ENCODE measurements around the gene LDLRAD1.
"Not testable (repeated sequence)": the region's sequence is repeated elsewhere in the genome, so short reads cannot be mapped to it uniquely, and the experiment has no call there.

LDLRAD1 gene

GRCh38 chr1:53992085-53992874, 25.7 kb downstream of the LDLRAD1 start:
- DNase-seq (ENCODE audit: low spot score) = no peak

GRCh38 chr1:53987880-53988279, 30.1 kb downstream of the LDLRAD1 start:
- no peak for DNase-seq (ENCODE audit: low spot score)

DNA sequence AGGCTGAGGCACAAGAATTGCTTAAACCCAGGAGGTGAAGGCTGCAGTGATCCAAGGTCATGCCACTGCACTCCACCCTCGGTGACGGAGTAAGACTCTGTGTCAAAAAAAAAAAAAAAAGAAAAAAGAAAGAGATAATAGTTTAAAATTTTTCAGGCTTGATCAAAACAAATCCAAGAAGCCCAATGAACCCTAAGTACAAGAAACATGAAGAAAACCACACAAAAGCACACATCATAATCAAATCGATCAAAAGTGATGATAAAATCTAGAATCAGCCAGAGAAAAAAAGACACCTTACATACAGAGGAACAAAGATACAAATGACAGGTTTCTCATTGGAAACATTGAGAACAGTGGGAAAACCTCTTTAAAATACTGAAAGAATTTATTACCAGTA, 31.5 kb downstream of the LDLRAD1 start:
- DNase-seq (ENCODE audit: low spot score) = no peak

- DNase-seq (ENCODE audit: low spot score) = no peak
Measured at GRCh38 chr1:53984726-53985125, 33.3 kb downstream of the LDLRAD1 start.

DNA sequence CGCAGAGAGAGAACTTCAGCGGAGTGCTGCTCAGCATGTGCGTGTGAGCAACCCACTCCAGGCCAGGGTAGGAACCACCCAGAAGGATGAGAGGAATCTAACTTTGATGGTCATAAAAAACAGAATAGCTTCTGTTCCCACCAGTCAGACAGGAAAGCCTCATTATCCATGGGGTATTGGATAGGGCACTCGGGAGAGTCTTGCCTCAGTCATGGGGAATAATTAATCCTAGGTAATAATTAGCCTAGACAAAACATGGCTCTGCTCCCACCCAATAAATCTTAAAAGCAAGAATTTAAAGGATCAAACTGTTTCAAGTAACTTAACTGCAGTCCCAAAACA, 35.3 kb downstream of the LDLRAD1 start:
- DNase-seq (ENCODE audit: low spot score) = no peak

DNA sequence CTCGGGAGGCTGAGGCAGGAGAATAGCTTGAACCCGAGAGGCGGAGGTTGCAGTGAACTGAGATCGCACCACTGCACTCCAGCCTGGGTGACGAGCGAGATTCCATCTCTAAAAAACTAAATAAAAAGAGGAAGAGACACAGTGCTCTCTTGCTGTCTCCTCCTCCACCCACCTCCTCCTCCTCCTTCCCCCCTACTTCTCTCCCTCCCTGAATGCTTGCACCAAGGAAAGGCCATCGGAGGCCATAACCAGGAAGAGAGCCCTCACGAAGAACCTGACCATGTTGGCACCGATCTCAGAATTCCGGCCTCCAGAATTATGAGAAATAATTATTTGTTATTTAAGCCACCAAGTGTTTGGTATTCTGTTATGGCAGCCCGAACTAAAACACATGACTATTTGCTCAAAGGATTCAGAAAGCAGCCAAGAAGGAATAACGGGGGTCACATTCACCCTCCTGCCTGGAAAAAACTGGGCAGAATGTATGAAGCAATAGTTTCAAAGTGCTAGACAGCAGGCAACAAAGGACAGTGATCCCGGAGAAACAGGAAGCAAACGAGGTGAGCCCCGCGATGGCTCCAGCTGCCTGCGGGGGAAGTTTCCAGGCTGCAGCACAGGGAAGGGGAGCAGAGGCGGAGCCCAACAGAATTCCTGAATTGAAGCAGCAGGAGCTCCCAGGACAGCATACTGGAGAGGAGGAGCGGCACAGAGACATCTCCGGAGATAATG, 35.8 kb downstream of the LDLRAD1 start:
- no peak for DNase-seq (ENCODE audit: low spot score)

DNA sequence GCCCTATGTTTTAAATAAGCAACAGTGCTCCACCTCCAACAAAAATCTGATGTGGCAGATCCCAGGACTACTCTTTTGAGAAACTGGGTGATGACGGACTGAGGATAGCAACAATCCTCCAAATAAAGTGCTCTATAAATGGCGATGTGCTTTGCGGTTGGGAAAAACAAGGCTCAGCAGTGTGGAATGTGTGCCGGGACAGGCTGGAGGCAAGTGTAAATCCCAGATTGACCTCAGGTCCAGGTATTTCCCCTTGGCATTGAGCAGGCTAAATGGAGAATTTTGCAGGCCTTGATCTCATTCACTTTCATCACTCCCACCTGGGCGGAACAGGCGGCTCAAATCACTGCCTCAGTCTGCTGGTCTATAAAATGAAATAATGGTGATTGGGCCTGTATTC, 36.8 kb downstream of the LDLRAD1 start:
- no peak for DNase-seq (ENCODE audit: low spot score)

GRCh38 chr1:53979712-53980450, 38.1 kb downstream of the LDLRAD1 start:
- no peak for DNase-seq (ENCODE audit: low spot score)

- no peak for DNase-seq (ENCODE audit: low spot score)
Measured at GRCh38 chr1:53975861-53976260, 42.1 kb downstream of the LDLRAD1 start.

DNA sequence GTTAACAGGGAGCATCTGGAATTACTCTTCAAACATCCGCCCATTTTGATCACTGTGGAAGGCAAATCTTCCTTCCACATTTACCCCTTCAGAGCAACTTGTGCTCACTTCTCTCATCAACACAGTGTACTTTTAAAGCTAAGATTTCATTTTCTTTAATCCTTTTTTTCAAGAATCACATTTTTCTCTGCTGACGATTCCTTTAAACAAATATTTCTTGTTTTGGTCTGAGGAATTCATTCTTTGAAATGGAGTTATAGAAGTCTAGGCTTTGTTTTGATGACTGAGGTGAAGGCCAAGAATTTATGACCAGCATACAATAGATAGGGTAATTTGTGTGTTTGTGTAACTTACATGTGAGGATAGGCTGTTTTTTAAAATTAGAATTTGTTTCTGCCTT, 46.3 kb downstream of the LDLRAD1 start:
- DNase-seq (ENCODE audit: low spot score) = no peak

DNA sequence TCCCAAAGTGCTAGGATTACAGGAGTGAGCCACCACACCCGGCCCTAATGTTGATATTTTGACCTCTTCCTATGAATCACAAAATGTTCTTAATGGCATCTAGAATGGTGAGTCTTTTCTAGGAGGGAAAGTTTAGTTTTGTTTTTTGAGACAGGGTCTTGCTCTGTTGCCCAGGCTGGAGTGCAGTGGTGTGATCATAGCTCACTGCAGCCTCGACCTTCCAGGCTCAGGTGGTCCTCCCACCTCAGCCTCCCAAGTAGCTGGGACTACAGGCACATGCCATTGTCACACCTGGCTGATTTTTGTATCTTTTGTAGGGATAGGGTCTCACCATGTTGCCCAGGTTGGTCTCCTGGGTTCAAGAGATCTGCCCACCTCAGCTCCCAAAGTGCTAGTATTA, 48.7 kb downstream of the LDLRAD1 start:
- DNase-seq (ENCODE audit: low spot score) = not testable (repeated sequence)

DNA sequence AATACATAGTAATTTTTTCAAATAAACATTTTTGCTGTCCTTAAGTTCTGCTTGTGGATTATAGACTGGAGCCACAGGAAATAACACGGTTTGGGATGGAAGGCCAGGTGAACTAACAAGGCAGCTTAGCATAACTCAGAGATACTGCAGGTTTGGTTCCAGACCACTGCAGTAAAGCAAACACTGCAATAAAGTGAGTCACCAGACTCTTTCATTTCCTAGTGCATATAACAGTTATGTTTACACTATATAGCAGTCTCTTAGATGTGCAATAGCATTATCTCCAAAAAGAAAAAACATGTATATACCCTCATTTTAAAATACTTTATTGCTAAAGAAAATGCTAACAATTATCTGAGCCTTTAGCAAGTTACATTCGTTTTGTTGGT, 49.9 kb downstream of the LDLRAD1 start:
- no peak for DNase-seq (ENCODE audit: low spot score)

GRCh38 chr1:53967409-53968124, 50.4 kb downstream of the LDLRAD1 start:
- no peak for DNase-seq (ENCODE audit: low spot score)

DNA sequence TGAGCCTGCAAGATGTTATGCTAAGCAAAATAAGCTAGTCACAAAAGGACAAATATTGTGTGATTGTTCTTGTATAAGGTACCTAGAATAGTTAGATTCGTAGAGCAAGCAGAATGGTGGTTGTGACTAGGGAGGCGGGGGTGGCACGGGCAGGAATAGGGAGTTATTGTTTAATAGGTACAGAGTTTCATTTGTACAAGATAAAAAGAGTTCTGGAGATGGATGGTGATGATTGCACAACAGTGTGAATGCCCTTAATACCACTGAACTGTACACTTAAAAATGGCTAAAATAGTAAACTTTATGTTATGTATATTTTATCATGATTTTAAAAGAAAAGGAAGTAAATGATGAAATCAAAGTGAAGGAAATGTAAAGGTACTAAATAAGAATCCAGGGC, 51.2 kb downstream of the LDLRAD1 start:
- no peak for DNase-seq (ENCODE audit: low spot score)

GRCh38 chr1:53964109-53964508, 53.9 kb downstream of the LDLRAD1 start:
- no peak for DNase-seq (ENCODE audit: low spot score)

DNA sequence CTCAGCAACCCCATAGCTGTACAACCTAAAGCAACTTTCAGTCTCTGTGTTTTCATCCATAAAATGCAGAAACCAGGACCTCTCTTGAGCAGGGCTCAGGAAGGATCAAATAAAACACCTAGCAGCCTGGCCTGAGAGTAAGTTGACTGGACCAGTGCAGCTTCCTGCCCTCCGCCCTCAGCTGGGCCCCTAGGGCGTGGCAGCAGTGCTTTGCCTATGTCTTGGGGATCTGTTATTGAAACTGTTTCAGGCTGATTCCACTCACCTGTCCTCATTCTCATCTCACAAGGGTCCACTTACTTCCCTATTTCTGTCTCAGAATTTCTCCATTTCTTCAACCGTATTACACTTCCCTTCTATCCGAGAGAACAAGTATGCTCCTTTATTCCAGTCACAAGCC, 54.5 kb downstream of the LDLRAD1 start:
- no peak for DNase-seq (ENCODE audit: low spot score)

DNA sequence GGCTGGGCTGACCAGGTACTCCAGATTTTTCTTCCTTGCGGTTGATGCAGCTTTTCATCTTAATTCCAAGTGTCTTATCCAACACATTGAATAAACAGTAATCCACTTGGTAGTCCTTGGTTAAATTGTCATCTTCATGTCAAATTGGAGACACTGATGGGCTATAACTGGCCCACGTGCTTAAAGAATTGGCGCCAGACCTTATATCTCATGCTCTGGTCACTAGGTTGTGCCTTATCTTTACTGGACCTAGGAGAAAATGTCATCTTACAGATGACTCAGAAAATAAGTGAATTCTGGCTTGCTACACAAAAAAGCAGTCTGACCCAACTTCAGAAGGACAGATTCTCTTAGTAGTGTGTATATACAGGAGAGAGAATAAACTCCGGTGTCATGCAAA, 55.6 kb downstream of the LDLRAD1 start:
- no peak for DNase-seq (ENCODE audit: low spot score)

- DNase-seq (ENCODE audit: low spot score) = no peak
Measured at GRCh38 chr1:53959664-53960250, 58.2 kb downstream of the LDLRAD1 start.

All from SK-N-DZ (cell line).